Activated T-cell treated with anti-CD3 and anti-CD28 coated beads, Interleukin-2, amount 50 U/mL, for 72 hours (primary cell): Measurements from ENCODE around the gene KCNIP3. TPM values are rescaled to one million over a fixed set of nuclear protein-coding genes. Genes with fewer than 3 reads are reported as not detected.
"Not testable (repeated sequence)": the region's sequence is repeated elsewhere in the genome, so short reads cannot be mapped to it uniquely, and the experiment has no call there.

Experiments
- ATAC-seq, 2 donors: fragments of 150-1000 bp; cut with Tn5 transposase; replicated peaks in 1 of 2; 2 replicates each; pipeline ENCODE4 v1.10.0; 2021; ENCODE audit warnings: moderate library complexity in 2 of 2, mild to moderate bottlenecking in 1 of 2
- DNase-seq, 2 donors: peaks; one replicate each; pipeline ENCODE4 v3.0.0; 2021 to 2022; ENCODE audit warnings: mixed read lengths in 1 of 2
- H3K27ac Mint-ChIP-seq: one replicate; pipeline ENCODE4 v1.8.0; 2022; ENCODE audit warnings: mild to moderate bottlenecking, moderate library complexity, mixed read lengths
- H3K27me3 Mint-ChIP-seq: one replicate; pipeline ENCODE4 v1.8.0; 2022; ENCODE audit warnings: low read depth, mixed read lengths
- H3K36me3 Mint-ChIP-seq, 2 donors: one replicate each; pipeline ENCODE4 v1.8.0; 2022; ENCODE audit warnings: mixed read lengths in 2 of 2, mild to moderate bottlenecking in 1 of 2; ENCODE audit not compliant: insufficient read depth in 2 of 2
- H3K4me1 Mint-ChIP-seq: one replicate; pipeline ENCODE4 v1.8.0; 2022; ENCODE audit warnings: low read depth, mixed read lengths
- H3K4me3 Mint-ChIP-seq, 2 donors: one replicate each; pipeline ENCODE4 v1.8.0; 2022; ENCODE audit warnings: mild to moderate bottlenecking in 2 of 2, mixed read lengths in 2 of 2, moderate library complexity in 2 of 2
- H3K9me3 Mint-ChIP-seq, 2 donors: one replicate each; pipeline ENCODE4 v1.8.0; 2022; ENCODE audit warnings: mixed read lengths in 2 of 2
- total RNA-seq, 2 donors: library from RNA; stranded (reverse); gene quantifications; one replicate each; pipeline ENCODE4 v1.2.3, GENCODE V29; 2022

Gene KCNIP3
- total RNA-seq, 2 donors from 2014 or later = not detected

- Mint-ChIP-seq H3K9me3 (no peaks in the 10 kb centered on the region), H3K4me1 (no peaks in the 10 kb centered on the region), H3K27me3 (peaks cover 5% of the 10 kb centered on the region), H3K4me3 (no peak overlapping the region), H3K27ac (no peak overlapping the region), H3K36me3 (peaks cover 0 to 2% of the 10 kb centered on the region in 2 donors)
- ATAC-seq (no peak), DNase-seq (no peak)
Measured at GRCh38 chr2:95376311-95377215, 79.4 kb downstream of the KCNIP3 start.

DNA sequence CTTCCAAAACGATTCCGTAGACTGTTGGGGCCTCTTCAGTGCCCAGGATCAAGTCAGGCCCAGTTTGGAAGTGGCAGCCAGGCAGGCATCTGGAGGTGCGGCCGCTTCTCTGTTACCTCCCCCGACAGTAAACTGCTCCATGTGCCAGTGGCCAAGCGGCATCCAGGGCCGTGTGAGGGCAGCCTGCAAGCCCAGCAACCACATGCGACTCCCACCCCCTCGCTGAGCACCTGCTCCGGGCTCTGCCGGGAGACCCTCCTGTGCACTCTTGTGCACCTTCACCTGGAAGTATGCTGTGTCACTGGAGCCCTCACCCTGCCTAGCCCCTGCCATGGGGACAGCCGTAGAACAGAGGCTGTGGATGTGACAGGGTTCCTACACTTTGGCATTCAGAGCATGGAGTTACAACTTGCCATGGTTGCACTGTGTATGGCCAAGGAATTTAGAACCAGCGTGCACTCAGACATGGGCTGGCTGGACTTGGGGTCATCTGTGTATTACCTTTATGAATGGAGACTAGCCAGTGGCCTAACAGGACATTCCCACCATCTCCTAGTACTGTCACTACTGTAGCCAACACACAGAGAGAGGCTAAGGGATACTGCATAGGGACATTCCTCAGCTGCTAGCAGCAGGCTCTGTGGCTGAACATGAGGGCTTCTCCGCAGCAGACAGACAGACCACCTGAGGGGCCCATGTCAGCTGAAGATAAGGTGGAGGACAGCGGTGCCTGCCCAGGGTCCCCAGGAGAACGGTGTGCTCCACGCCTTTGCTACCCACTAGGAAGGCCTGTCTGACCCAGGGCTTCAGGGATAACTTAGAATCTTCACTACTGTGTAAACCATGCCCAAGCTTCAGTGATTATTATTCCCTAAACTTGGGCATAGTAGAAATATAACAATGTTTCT is 80.3 kb downstream of the KCNIP3 start:
- H3K27ac Mint-ChIP-seq = no peak overlapping the region
- no peaks in the 10 kb centered on the region for H3K27me3 Mint-ChIP-seq
- H3K36me3 Mint-ChIP-seq = no peaks in the 10 kb centered on the region
- ATAC-seq (no peak), DNase-seq (no peak)
- H3K9me3 Mint-ChIP-seq = no peaks in the 10 kb centered on the region
- H3K4me1 Mint-ChIP-seq = no peaks in the 10 kb centered on the region
- no peak overlapping the region for H3K4me3 Mint-ChIP-seq

- ATAC-seq, H3K27ac Mint-ChIP-seq, H3K4me1 Mint-ChIP-seq, H3K9me3 Mint-ChIP-seq, H3K36me3 Mint-ChIP-seq, DNase-seq, H3K4me3 Mint-ChIP-seq, H3K27me3 Mint-ChIP-seq: not testable (repeated sequence)
Measured at GRCh38 chr2:95378281-95378680, 81.1 kb downstream of the KCNIP3 start.

GRCh38 chr2:95379371-95379831 is 82.3 kb downstream of the KCNIP3 start:
- DNase-seq = no peak
- Mint-ChIP-seq H3K27ac (no peak overlapping the region), H3K9me3 (no peaks in the 10 kb centered on the region)

DNA sequence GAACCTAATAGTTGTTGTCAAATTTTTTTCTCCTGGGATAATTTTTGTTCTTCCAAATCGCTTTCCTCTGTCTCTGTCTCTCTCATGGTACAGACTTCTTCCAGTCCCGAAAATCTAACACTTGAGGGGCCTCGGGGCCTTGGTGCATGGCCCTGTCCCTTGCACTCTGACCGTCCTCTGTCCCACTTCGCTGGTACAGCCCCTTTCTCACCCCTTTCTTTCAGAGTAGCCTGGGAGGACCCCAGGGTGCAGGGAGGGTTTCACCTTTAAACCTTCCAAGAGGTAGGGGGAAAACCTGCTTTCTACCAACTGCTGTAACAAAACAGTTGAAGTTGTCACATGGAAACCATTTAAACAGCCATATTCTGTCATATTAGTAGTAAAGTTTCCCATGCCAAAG is 83.1 kb downstream of the KCNIP3 start:
- no peak for DNase-seq
- H3K27ac Mint-ChIP-seq = no peak overlapping the region
- ATAC-seq = no peak
- no peaks in the 10 kb centered on the region for H3K9me3 Mint-ChIP-seq
- no peaks in the 10 kb centered on the region for H3K27me3 Mint-ChIP-seq
- H3K4me1 Mint-ChIP-seq = no peaks in the 10 kb centered on the region
- H3K4me3 Mint-ChIP-seq = no peak overlapping the region
- no peaks in the 10 kb centered on the region for H3K36me3 Mint-ChIP-seq

More at GRCh38 chr2:95379371-95379831, 82.3 kb downstream of the KCNIP3 start:
- Mint-ChIP-seq H3K4me3 (no peak overlapping the region), H3K4me1 (no peaks in the 10 kb centered on the region), H3K36me3 (no peaks in the 10 kb centered on the region), H3K27me3 (no peaks in the 10 kb centered on the region)
- ATAC-seq = no peak

- no peaks in the 10 kb centered on the region for H3K36me3 Mint-ChIP-seq
Measured at GRCh38 chr2:95380731-95381130, 83.6 kb downstream of the KCNIP3 start.

GRCh38 chr2:95381212-95382191 is 84.4 kb downstream of the KCNIP3 start:
- Mint-ChIP-seq H3K4me1 (no peaks in the 10 kb centered on the region), H3K4me3 (no peak overlapping the region), H3K9me3 (no peaks in the 10 kb centered on the region), H3K27ac (no peak overlapping the region), H3K27me3 (no peaks in the 10 kb centered on the region), H3K36me3 (no peaks in the 10 kb centered on the region)
- ATAC-seq = no peak
- no peak for DNase-seq

More at GRCh38 chr2:95380731-95381130, 83.6 kb downstream of the KCNIP3 start:
- Mint-ChIP-seq H3K9me3 (no peaks in the 10 kb centered on the region), H3K27me3 (no peaks in the 10 kb centered on the region), H3K4me1 (no peaks in the 10 kb centered on the region), H3K27ac (no peak overlapping the region), H3K4me3 (no peak overlapping the region)
- DNase-seq (no peak), ATAC-seq (no peak)

DNA sequence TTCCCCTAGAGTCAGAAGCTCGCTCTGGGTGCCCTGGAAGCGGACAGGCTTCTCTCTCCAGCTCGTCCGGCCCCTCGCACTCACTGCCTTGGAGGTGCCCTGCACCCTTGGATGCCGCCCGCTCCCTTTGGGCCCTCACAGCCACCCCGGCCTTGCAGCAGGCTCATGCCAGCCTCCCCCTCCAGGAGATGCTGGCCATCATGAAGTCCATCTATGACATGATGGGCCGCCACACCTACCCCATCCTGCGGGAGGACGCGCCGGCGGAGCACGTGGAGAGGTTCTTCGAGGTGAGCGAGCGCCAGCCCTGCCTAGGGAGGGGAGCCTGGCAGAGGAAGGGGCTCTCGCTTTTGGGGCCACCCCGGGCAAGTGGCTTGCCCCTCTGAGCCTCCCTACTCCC is 85.0 kb downstream of the KCNIP3 start:
- ATAC-seq = no peak
- no peak for DNase-seq
- Mint-ChIP-seq H3K36me3 (no peaks in the 10 kb centered on the region), H3K4me1 (no peaks in the 10 kb centered on the region), H3K27me3 (no peaks in the 10 kb centered on the region), H3K9me3 (no peaks in the 10 kb centered on the region), H3K4me3 (no peak overlapping the region), H3K27ac (no peak overlapping the region)

- H3K4me1 Mint-ChIP-seq = no peaks in the 10 kb centered on the region
- no peaks in the 10 kb centered on the region for H3K27me3 Mint-ChIP-seq
- H3K9me3 Mint-ChIP-seq = no peaks in the 10 kb centered on the region
- no peaks in the 10 kb centered on the region for H3K36me3 Mint-ChIP-seq
- DNase-seq = no peak
- H3K27ac Mint-ChIP-seq = no peak overlapping the region
- no peak for ATAC-seq
- no peak overlapping the region for H3K4me3 Mint-ChIP-seq
Measured at GRCh38 chr2:95382686-95383634, 85.8 kb downstream of the KCNIP3 start.

DNA sequence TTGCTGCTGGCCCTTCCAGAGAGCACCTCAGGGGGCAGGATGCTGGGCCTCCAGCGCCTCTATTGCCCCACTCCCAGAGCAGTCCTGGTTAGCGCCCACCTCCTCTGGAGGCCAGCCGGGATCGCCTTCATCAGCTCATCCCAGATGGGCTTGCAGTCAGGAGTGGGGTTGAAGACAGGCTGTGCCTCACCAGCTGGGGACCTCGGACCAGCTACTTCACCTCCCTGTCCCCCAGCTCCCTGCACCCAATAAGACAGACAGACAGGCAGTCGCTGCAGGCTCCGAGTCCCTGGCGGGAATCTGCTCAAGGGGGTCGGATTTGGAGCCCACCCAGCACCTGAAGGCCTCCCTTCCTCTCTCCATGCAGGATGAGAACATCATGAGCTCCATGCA is 86.5 kb downstream of the KCNIP3 start:
- Mint-ChIP-seq H3K27me3 (no peaks in the 10 kb centered on the region), H3K27ac (no peak overlapping the region), H3K4me3 (no peak overlapping the region), H3K9me3 (no peaks in the 10 kb centered on the region), H3K4me1 (no peaks in the 10 kb centered on the region), H3K36me3 (no peaks in the 10 kb centered on the region)
- ATAC-seq (no peak), DNase-seq (no peak)

- peaks cover 7% of the 10 kb centered on the region for H3K4me1 Mint-ChIP-seq
- H3K27me3 Mint-ChIP-seq = no peaks in the 10 kb centered on the region
- H3K36me3 Mint-ChIP-seq = no peaks in the 10 kb centered on the region
- ATAC-seq = no peak
- no peak for DNase-seq
- H3K27ac Mint-ChIP-seq = no peak overlapping the region
- no peak overlapping the region for H3K4me3 Mint-ChIP-seq
- H3K9me3 Mint-ChIP-seq = no peaks in the 10 kb centered on the region
Measured at GRCh38 chr2:95384854-95385569, 87.9 kb downstream of the KCNIP3 start.
